Endothelial cell of umbilical vein (primary cell): ENCODE data around the gene MT2A. TPM values are rescaled to one million over a fixed set of nuclear protein-coding genes. Genes with fewer than 3 reads are reported as not detected.

Experiments used
- BruUV-seq: library from RNA; stranded (reverse); fragments of 400-500 nt; replicated peaks from 2 replicates; lab custom pipeline; 2021; lab: Mats Ljungman, UMichigan
- CTCF ChIA-PET: fragments of 300-600, 350-600 bp; sonication (Branson Sonifier 250); formaldehyde crosslinking; loops from one replicate; lab custom pipeline; 2021; ENCODE audit warnings: antibody characterized with exemption, inconsistent platforms; lab: Charles Lee
- POLR2A ChIA-PET: fragments of 300-600, 350-600 bp; sonication (Branson Sonifier 250); formaldehyde crosslinking; loops from one replicate; lab custom pipeline; 2021; ENCODE audit warnings: antibody characterized with exemption, inconsistent platforms; lab: Charles Lee
- DNase-seq: peaks from one replicate; pipeline ENCODE4 v3.0.0-alpha.2; 2011; ENCODE audit warnings: low read depth, low spot score
- FAIRE-seq: peaks from 2 replicates; lab custom pipeline; 2011; peaks lifted over from hg19 to GRCh38; lab: Jason Lieb, UNC
- H2AFZ ChIP-seq: 2 replicates; pipeline ENCODE4 v1.6.0; 2012; ENCODE audit warnings: low read depth, low read length, control low read depth, inconsistent platforms
- H3K27ac ChIP-seq: 2 replicates; pipeline ENCODE4 v1.5.1; 2011; ENCODE audit warnings: low read depth, mild to moderate bottlenecking, control low read depth, low read length, moderate library complexity; ENCODE audit not compliant: insufficient read depth
- H3K27me3 ChIP-seq, 2 experiments: 2 replicates each; pipeline versions ENCODE4 v1.6.0 to v1.6.1; 2011; ENCODE audit warnings: low read length in 2 of 2, mixed read lengths in 1 of 2; ENCODE audit not compliant: control insufficient read depth in 2 of 2, insufficient read depth in 2 of 2
- H3K36me3 ChIP-seq, 2 experiments: 2 replicates in 1 of 2; 3 replicates in 1 of 2; pipeline ENCODE4 v1.5.1; 2011; ENCODE audit warnings: low read length in 2 of 2, mild to moderate bottlenecking in 1 of 2, moderate library complexity in 1 of 2; ENCODE audit not compliant: control insufficient read depth in 2 of 2, insufficient read depth in 2 of 2; ENCODE audit errors: extremely low read depth in 1 of 2
- H3K4me1 ChIP-seq: 3 replicates; pipeline ENCODE4 v1.5.1; 2011; ENCODE audit warnings: mild to moderate bottlenecking, low read length; ENCODE audit not compliant: control insufficient read depth, insufficient read depth; ENCODE audit errors: extremely low read depth
- H3K4me2 ChIP-seq: 2 replicates; pipeline ENCODE4 v1.6.1; 2011; ENCODE audit warnings: low read length, control low read depth, mixed read lengths; ENCODE audit not compliant: insufficient read depth
- H3K4me3 ChIP-seq, 3 experiments: fragments of 200-600 bp in 1 of 3; sonication (generic), shearing (Covaris generic) in 1 of 3; replicated peaks in 1 of 3; 2 replicates each; pipeline ENCODE4 v1.5.1; 2011 to 2016; ENCODE audit warnings: control low read depth in 3 of 3, low read length in 3 of 3, mild to moderate bottlenecking in 2 of 3, inconsistent platforms in 1 of 3, low read depth in 1 of 3, moderate library complexity in 1 of 3; ENCODE audit not compliant: insufficient read depth in 1 of 3
- H3K79me2 ChIP-seq: 2 replicates; pipeline ENCODE4 v1.6.0; 2012; ENCODE audit warnings: low read length, inconsistent platforms; ENCODE audit not compliant: control insufficient read depth, insufficient read depth
- H3K9ac ChIP-seq: replicated peaks from 2 replicates; pipeline ENCODE3; 2011; ENCODE audit warnings: low read length, control low read depth; ENCODE audit not compliant: insufficient read depth; ENCODE audit errors: extremely low read depth
- H3K9me1 ChIP-seq: replicated peaks from 3 replicates; pipeline ENCODE4 v1.6.0; 2011; ENCODE audit warnings: mild to moderate bottlenecking, low read length; ENCODE audit not compliant: control insufficient read depth, insufficient read depth; ENCODE audit errors: extremely low read depth
- H3K9me3 ChIP-seq: replicated peaks from 2 replicates; pipeline ENCODE4 v1.5.1; 2012; ENCODE audit warnings: low read length, inconsistent platforms; ENCODE audit not compliant: control insufficient read depth, insufficient read depth
- H4K20me1 ChIP-seq: replicated peaks from 2 replicates; pipeline ENCODE3; 2011; ENCODE audit warnings: mild to moderate bottlenecking, low read length; ENCODE audit not compliant: control insufficient read depth, insufficient read depth; ENCODE audit errors: extremely low read depth
- CTCF ChIP-seq, 2 donors: IDR thresholded peaks; 1 replicate in 1 of 2; 2 replicates in 1 of 2; pipeline ENCODE4 v1.5.1; 2011; ENCODE audit warnings: low read length in 2 of 2, mild to moderate bottlenecking in 2 of 2, moderate library complexity in 2 of 2, control low read depth in 1 of 2, inconsistent platforms in 1 of 2, low read depth in 1 of 2; ENCODE audit not compliant: insufficient read depth in 1 of 2; ENCODE audit errors: extremely low read depth in 1 of 2
- EZH2 ChIP-seq: IDR thresholded peaks from 2 replicates; pipeline ENCODE4 v1.6.1; 2012; ENCODE audit warnings: borderline replicate concordance, low read depth, mild to moderate bottlenecking, moderate library complexity, low read length, inconsistent platforms; ENCODE audit not compliant: severe bottlenecking
- FOS ChIP-seq: IDR thresholded peaks from 2 replicates; pipeline ENCODE4 v1.6.1; 2011; ENCODE audit warnings: mild to moderate bottlenecking, low read length, moderate library complexity, borderline replicate concordance; ENCODE audit not compliant: insufficient read depth
- GATA2 ChIP-seq: IDR thresholded peaks from 2 replicates; pipeline ENCODE4 v1.7.0; 2011; ENCODE audit warnings: low read depth, mild to moderate bottlenecking, moderate library complexity, mixed read lengths, low read length; ENCODE audit not compliant: insufficient read length, insufficient read depth
- JUN ChIP-seq: IDR thresholded peaks from 2 replicates; pipeline ENCODE4 v1.6.1; 2011; ENCODE audit warnings: borderline replicate concordance, low read depth; ENCODE audit not compliant: insufficient read length, insufficient read depth
- MAX ChIP-seq: IDR thresholded peaks from 2 replicates; pipeline ENCODE4 v1.6.1; 2011; ENCODE audit not compliant: insufficient read depth, insufficient read length
- MYC ChIP-seq: IDR thresholded peaks from one replicate; pipeline ENCODE4 v1.6.1; 2011; ENCODE audit warnings: mild to moderate bottlenecking, low read depth, low read length
- POLR2A ChIP-seq: IDR thresholded peaks from 2 replicates; pipeline ENCODE4 v1.6.1; 2012; ENCODE audit warnings: low read depth, mild to moderate bottlenecking, control low read depth, low read length
- POLR2AphosphoS5 ChIP-seq: IDR thresholded peaks from 2 replicates; pipeline ENCODE4 v1.6.1; 2012; ENCODE audit warnings: low read depth, mild to moderate bottlenecking, control low read depth, low read length, moderate library complexity; ENCODE audit not compliant: insufficient read depth
- dilution Hi-C: fragments of 300-500 bp; cut with MboI; formaldehyde crosslinking; loops from one replicate; pipeline ENCODE4 v1.15.0; 2019; ENCODE audit warnings: low sequenced_read_pairs; ENCODE audit not compliant: extremely low pct_ligation_motif_present
- intact Hi-C: fragments of 100-400 bp; cut with micrococcal nuclease; formaldehyde crosslinking; loops from one replicate; pipeline ENCODE4 v1.10.0; 2022
- polyA plus RNA-seq, 4 experiments: library from polyadenylated mRNA; depleted of rRNA in 3 of 4; stranded (reverse) in 3 of 4; unstranded in 1 of 4; fragments of >200 nt; gene quantifications; 2 replicates each; pipeline versions ENCODE4 v1.2.1 to v1.2.3, GENCODE V29; 2011 to 2012; ENCODE audit warnings: missing spikeins in 1 of 4
- total RNA-seq: library from RNA; stranded (reverse); gene quantifications from 2 replicates; pipeline ENCODE4 v1.2.3, GENCODE V29; 2021

The MT2A gene
- total and polyA plus RNA-seq, 2 donors (not counting 3 experiments of a cell fraction or from before 2014, with no cell fraction given), result 276 to 1,337 TPM

- dilution Hi-C loops, result no loop called here
- peak overlapping the region in 1 of 3 experiments; percentile 93 for H3K4me3 ChIP-seq
- peaks cover 74% of the 10 kb centered on the region for H3K4me1 ChIP-seq
- H2AFZ ChIP-seq, result no peak overlapping the region
- H3K9me1 ChIP-seq, result no peaks in the 10 kb centered on the region
- no peak for TF ChIP-seq FOS
- no peak for TF ChIP-seq MYC
- TF ChIP-seq GATA2, result no peak
- TF ChIP-seq POLR2AphosphoS5, result no peak
- no peak for TF ChIP-seq EZH2
- TF ChIP-seq MAX, result no peak
- no peak for TF ChIP-seq JUN
- no peak for TF ChIP-seq CTCF (IDR thresholded peaks at IDR 0.05; ENCODE audit: extremely low read depth in 1 of 2, insufficient read depth in 1 of 2, low read depth in 1 of 2, low read length in 2 of 2)
- no peak for TF ChIP-seq POLR2A
- FAIRE-seq, result peak; percentile 15
- intact Hi-C loops, result no loop called here
- H3K27me3 ChIP-seq, result no peaks in the 10 kb centered on the region
- H3K36me3 ChIP-seq, result no peaks in the 10 kb centered on the region
- no peaks in the 10 kb centered on the region for H3K9me3 ChIP-seq
- H3K27ac ChIP-seq, result peak overlapping the region; percentile 99
- CTCF ChIA-PET, result interaction anchor here (1.2 to 2.5 kb wide), 4 partner anchors 10 to 97 kb away, joined by 3 to 8 read pairs (median 5); no protein-coding TSS in a partner anchor
- no peaks in the 10 kb centered on the region for H4K20me1 ChIP-seq
- POLR2A ChIA-PET, result interaction anchor here (4.5 kb wide), 1 partner anchor 15 kb away, joined by 51 read pairs; the partner anchor contains the start of gene MT1E
- no TSS peak for BruUV-seq
- peaks cover 28% of the 10 kb centered on the region for H3K79me2 ChIP-seq
- peak overlapping the region; percentile 95 for H3K9ac ChIP-seq
- H3K4me2 ChIP-seq, result peak overlapping the region; percentile 81
- DNase-seq, result no peak
These were observed 2.3 kb downstream of the MT2A start for GRCh38 chr16:56610609-56611111.
